B cell (primary cell): ENCODE measurements around the gene SLC23A2. TPM values are rescaled to one million over a fixed set of nuclear protein-coding genes. Genes with fewer than 3 reads are reported as not detected.

Experiments
- ATAC-seq: fragments of 200-7000 bp; cut with Tn5 transposase; one replicate; pipeline ENCODE4 v1.10.0; 2021; ENCODE audit warnings: low read depth, mild to moderate bottlenecking, moderate number of reproducible peaks, moderate library complexity
- CTCF ChIA-PET: fragments of 350-600 bp; sonication (Branson Sonifier 250); formaldehyde crosslinking; loops from one replicate; lab custom pipeline; 2021; ENCODE audit warnings: antibody characterized with exemption, inconsistent platforms; lab: Charles Lee
- POLR2A ChIA-PET: fragments of 350-600 bp; sonication (Branson Sonifier 250); formaldehyde crosslinking; loops from one replicate; lab custom pipeline; 2021; ENCODE audit warnings: antibody characterized with exemption; lab: Charles Lee
- DNase-seq: peaks from one replicate; pipeline ENCODE4 v3.0.0; 2013
- H2AFZ ChIP-seq: 2 replicates; pipeline ENCODE4 v1.6.1; 2012; ENCODE audit warnings: mild to moderate bottlenecking, low read depth, low read length; ENCODE audit not compliant: insufficient read depth, poor library complexity, severe bottlenecking
- H3K27ac ChIP-seq, 2 donors: 1 replicate in 1 of 2; 2 replicates in 1 of 2; pipeline ENCODE4 v1.5.1; 2012 to 2013; ENCODE audit warnings: low read length in 2 of 2, mild to moderate bottlenecking in 2 of 2, moderate library complexity in 1 of 2
- H3K27me3 ChIP-seq, 4 experiments: fragments of 200-600 bp in 1 of 4; sonication (generic) in 1 of 4; replicated peaks in 1 of 4; 1 replicate in 2 of 4; 2 replicates in 2 of 4; pipeline versions ENCODE4 v1.6.1 to v1.7.0; 2013 to 2016; ENCODE audit warnings: low read length in 3 of 4, mild to moderate bottlenecking in 2 of 4, mixed read lengths in 1 of 4, moderate library complexity in 1 of 4; ENCODE audit not compliant: insufficient read depth in 4 of 4, control insufficient read depth in 3 of 4; ENCODE audit errors: control extremely low read depth in 1 of 4
- H3K36me3 ChIP-seq, 2 experiments: replicated peaks in 1 of 2; 1 replicate in 1 of 2; 2 replicates in 1 of 2; pipeline versions ENCODE4 v1.6.1 to v1.7.1; 2013; ENCODE audit warnings: low read length in 1 of 2; ENCODE audit not compliant: insufficient read depth in 2 of 2, control insufficient read depth in 1 of 2; ENCODE audit errors: control extremely low read depth in 1 of 2, extremely low read depth in 1 of 2
- H3K4me1 ChIP-seq, 2 donors: fragments of 200-600 bp in 1 of 2; sonication (generic) in 1 of 2; 1 replicate in 1 of 2; 2 replicates in 1 of 2; pipeline versions ENCODE4 v1.5.1 to v1.6.1; 2013 to 2017; ENCODE audit warnings: low read length in 2 of 2; ENCODE audit not compliant: control insufficient read depth in 2 of 2, insufficient read depth in 2 of 2
- H3K4me2 ChIP-seq: replicated peaks from 2 replicates; pipeline ENCODE3; 2012; ENCODE audit warnings: mild to moderate bottlenecking, low read depth, low read length; ENCODE audit not compliant: poor library complexity, severe bottlenecking
- H3K4me3 ChIP-seq, 5 experiments: fragments of 200-600 bp in 1 of 5; sonication (generic) in 1 of 5; 1 replicate in 3 of 5; 2 replicates in 2 of 5; pipeline versions ENCODE4 v1.5.1 to v1.7.0; 2011 to 2016; ENCODE audit warnings: low read length in 4 of 5, mild to moderate bottlenecking in 4 of 5, low read depth in 2 of 5, control low read depth in 1 of 5, moderate library complexity in 1 of 5; ENCODE audit not compliant: insufficient read depth in 1 of 5; ENCODE audit errors: control extremely low read depth in 1 of 5, extremely low read depth in 1 of 5
- H3K79me2 ChIP-seq: fragments of 200-600 bp; sonication (generic); one replicate; pipeline ENCODE4 v1.6.0; 2016; ENCODE audit warnings: low read length; ENCODE audit not compliant: control insufficient read depth, insufficient read depth
- H3K9ac ChIP-seq: fragments of 200-600 bp; sonication (generic); 2 replicates; pipeline ENCODE4 v1.6.1; 2017; ENCODE audit warnings: mild to moderate bottlenecking, low read length, moderate library complexity
- H3K9me3 ChIP-seq, 3 donors: one replicate each; pipeline versions ENCODE4 v1.6.1 to v1.7.1; 2013; ENCODE audit warnings: low read length in 2 of 3; ENCODE audit not compliant: control insufficient read depth in 2 of 3, insufficient read depth in 1 of 3; ENCODE audit errors: control extremely low read depth in 1 of 3
- H4K20me1 ChIP-seq: 2 replicates; pipeline ENCODE4 v1.6.0; 2012; ENCODE audit warnings: mild to moderate bottlenecking, low read length; ENCODE audit not compliant: insufficient read depth, control insufficient read depth, poor library complexity, severe bottlenecking
- H3K27ac Mint-ChIP-seq: one replicate; pipeline ENCODE4 v1.8.0; 2021; ENCODE audit warnings: mixed read lengths
- H3K27me3 Mint-ChIP-seq: one replicate; pipeline ENCODE4 v1.8.0; 2021; ENCODE audit warnings: mixed read lengths
- H3K4me1 Mint-ChIP-seq: one replicate; pipeline ENCODE4 v1.8.0; 2021; ENCODE audit warnings: mixed read lengths
- H3K4me3 Mint-ChIP-seq: one replicate; pipeline ENCODE4 v1.8.0; 2021; ENCODE audit warnings: mixed read lengths
- H3K9me3 Mint-ChIP-seq: one replicate; pipeline ENCODE4 v1.8.0; 2022; ENCODE audit warnings: mixed read lengths; ENCODE audit not compliant: insufficient read depth
- CTCF ChIP-seq: fragments of 200-600 bp; IDR thresholded peaks from one replicate; pipeline ENCODE4 v1.8.0; 2022; ENCODE audit warnings: antibody characterized with exemption, mild to moderate bottlenecking
- EZH2 ChIP-seq: IDR thresholded peaks from 2 replicates; pipeline ENCODE4 v1.6.1; 2012; ENCODE audit warnings: borderline replicate concordance, low read depth, mild to moderate bottlenecking, moderate library complexity, low read length; ENCODE audit not compliant: insufficient read depth, poor library complexity, severe bottlenecking
- WGBS: methylation state at CpG from one replicate; pipeline ENCODE4 v1.1.5; 2013; ENCODE audit warnings: missing lambda C conversion rate; ENCODE audit not compliant: insufficient coverage; 5-methylcytosine and 5-hydroxymethylcytosine counted together
- intact Hi-C: fragments of 100-400 bp; cut with micrococcal nuclease; formaldehyde crosslinking; loops from one replicate; pipeline ENCODE4 v1.10.0; 2022
- polyA plus RNA-seq: library from polyadenylated mRNA; depleted of rRNA; stranded (reverse); fragments of >200 nt; gene quantifications from 2 replicates; pipeline ENCODE4 v1.2.3, GENCODE V29; 2012
- total RNA-seq, 2 donors: library from RNA; stranded (reverse); fragments of 120-200 nt in 1 of 2; gene quantifications; 1 replicate in 1 of 2; 2 replicates in 1 of 2; pipeline versions ENCODE4 v1.2.3 to v1.2.4, GENCODE V29; 2013 to 2022

SLC23A2 gene
- total and polyA plus RNA-seq, 2 donors (not counting 1 experiment from before 2014, with no cell fraction given), result 23.6 to 70.7 TPM

- DNase-seq (no peak), ATAC-seq (no peak)
- Histone ChIP-seq H3K27ac (no peak overlapping the region), H3K79me2 (no peaks in the 10 kb centered on the region), H2AFZ (no peak overlapping the region), H3K9me3 (peaks cover 0 to 5% (median 3%) of the 10 kb centered on the region in 3 donors), H3K4me2 (no peak overlapping the region), H3K4me3 (no peak overlapping the region), H3K4me1 (peaks cover 0 to 13% of the 10 kb centered on the region in 2 donors), H3K36me3 (no peaks in the 10 kb centered on the region), H4K20me1 (no peaks in the 10 kb centered on the region), H3K27me3 (no peaks in the 10 kb centered on the region), H3K9ac (no peak overlapping the region)
- Mint-ChIP-seq H3K9me3 (no peaks in the 10 kb centered on the region), H3K4me1 (peaks cover 15% of the 10 kb centered on the region), H3K27me3 (no peaks in the 10 kb centered on the region), H3K4me3 (no peak overlapping the region), H3K27ac (no peak overlapping the region)
- ChIA-PET POLR2A (no interaction called here), CTCF (interaction anchor here (1.3 kb wide), 1 partner anchor 172 kb away, joined by 4 read pairs; no protein-coding TSS in a partner anchor)
- intact Hi-C loops, result no loop called here
- TF ChIP-seq CTCF (no peak), EZH2 (no peak)
- WGBS, result 100% methylated on average over 1 of the region's 6 CpGs
Observed at GRCh38 chr20:4833074-4833728, 168.1 kb downstream of the SLC23A2 start.

GRCh38 chr20:4832469-4832868, 168.8 kb downstream of the SLC23A2 start:
- H3K9me3 ChIP-seq, result peaks cover 0 to 6% (median 5%) of the 10 kb centered on the region in 3 donors
- CTCF ChIA-PET, result interaction anchor here (1.3 kb wide), 1 partner anchor 173 kb away, joined by 4 read pairs; no protein-coding TSS in a partner anchor
- no peak overlapping the region for H3K27ac ChIP-seq
- POLR2A ChIA-PET, result no interaction called here
- H3K36me3 ChIP-seq, result no peaks in the 10 kb centered on the region
- H2AFZ ChIP-seq, result no peak overlapping the region
- no peak for DNase-seq
- no peak overlapping the region for H3K9ac ChIP-seq
- Mint-ChIP-seq H3K4me3 (no peak overlapping the region), H3K9me3 (no peaks in the 10 kb centered on the region), H3K27me3 (no peaks in the 10 kb centered on the region), H3K27ac (no peak overlapping the region), H3K4me1 (peaks cover 17% of the 10 kb centered on the region)
- intact Hi-C loops, result no loop called here
- no peak overlapping the region for H3K4me3 ChIP-seq
- ATAC-seq, result no peak
- H3K4me2 ChIP-seq, result no peak overlapping the region
- no peaks in the 10 kb centered on the region for H3K27me3 ChIP-seq
- peaks cover 0 to 13% of the 10 kb centered on the region in 2 donors for H3K4me1 ChIP-seq
- TF ChIP-seq CTCF (no peak), EZH2 (no peak)
- H4K20me1 ChIP-seq, result no peaks in the 10 kb centered on the region
- no CpG with 5 or more reads among the region's 2 CpGs for WGBS
- H3K79me2 ChIP-seq, result no peaks in the 10 kb centered on the region
